Esophagus squamous epithelium (tissue), 5 donors: ENCODE data around the gene IGSF10. TPM values are rescaled to one million over a fixed set of nuclear protein-coding genes. Genes with fewer than 3 reads are reported as not detected.

Source experiments
- DNase-seq: peaks from one replicate; lab custom pipeline; 2025; lab: John Stamatoyannopoulos, UW
- H3K27ac ChIP-seq, 4 donors: fragments of 200-600 bp; sonication (generic); one replicate each; pipeline ENCODE4 v1.5.1; 2016 to 2019; ENCODE audit warnings: mild to moderate bottlenecking in 1 of 4
- H3K27me3 ChIP-seq, 4 donors: fragments of 200-600 bp; sonication (generic); 1 replicate in 3 of 4; 2 replicates in 1 of 4; pipeline versions ENCODE4 v1.5.1 to v1.6.0; 2017 to 2021; ENCODE audit warnings: antibody characterized with exemption in 1 of 4
- H3K36me3 ChIP-seq, 3 donors: fragments of 200-600 bp; sonication (generic); one replicate each; pipeline ENCODE4 v1.5.1; 2016 to 2019
- H3K4me1 ChIP-seq, 3 donors: fragments of 200-600 bp; sonication (generic); one replicate each; pipeline ENCODE4 v1.5.1; 2017 to 2019
- H3K4me3 ChIP-seq, 4 donors: fragments of 200-600 bp; sonication (generic); 1 replicate in 3 of 4; 2 replicates in 1 of 4; pipeline ENCODE4 v1.5.1; 2016 to 2019; ENCODE audit warnings: mild to moderate bottlenecking in 2 of 4, moderate library complexity in 1 of 4
- H3K9me3 ChIP-seq, 3 donors: fragments of 200-600 bp; sonication (generic); one replicate each; pipeline ENCODE4 v1.5.1; 2016 to 2019
- CTCF ChIP-seq, 6 experiments: fragments of 450-650 bp in 4 of 6; fragments of 200-600 bp in 2 of 6; sonication (generic) in 2 of 6; IDR thresholded peaks; one replicate each; pipeline ENCODE4 v1.5.1; 2016 to 2019; ENCODE audit warnings: antibody characterized with exemption in 6 of 6, mild to moderate bottlenecking in 4 of 6, moderate library complexity in 4 of 6
- POLR2A ChIP-seq, 4 donors: fragments of 450-650 bp; IDR thresholded peaks; one replicate each; pipeline ENCODE4 v1.6.1; 2017; ENCODE audit warnings: antibody characterized with exemption in 4 of 4, mild to moderate bottlenecking in 4 of 4, moderate library complexity in 3 of 4
- WGBS, 2 donors: methylation state at CpG; one replicate each; pipeline ENCODE4 v1.1.5; 2018; 5-methylcytosine and 5-hydroxymethylcytosine counted together
- intact Hi-C: fragments of 100-400 bp; cut with DNase I; formaldehyde crosslinking; loops from one replicate; pipeline ENCODE4 v1.15.0; 2022
- total RNA-seq, 4 donors: library from RNA; depleted of rRNA; stranded (reverse); fragments of >200 nt; gene quantifications; one replicate each; pipeline ENCODE4 v1.1.0, GENCODE V29; 2016
- donor health status: DM: yes; HTN: yes; CAD: no.

The IGSF10 gene
- total RNA-seq, 4 donors from 2014 or later, result 0.45 to 10.7 (median 1.3) TPM

- Histone ChIP-seq H3K4me1 (peaks cover 0 to 14% (median 0%) of the 10 kb centered on the region in 3 donors), H3K27ac (no peak overlapping the region), H3K36me3 (no peaks in the 10 kb centered on the region), H3K4me3 (no peak overlapping the region), H3K27me3 (no peaks in the 10 kb centered on the region), H3K9me3 (no peaks in the 10 kb centered on the region)
- 85 to 89% methylated on average over 5 to 6 of the region's 6 CpGs for WGBS, 2 donors
- TF ChIP-seq CTCF (IDR thresholded peaks at IDR 0.05) (no peak), POLR2A (IDR thresholded peaks at IDR 0.05) (no peak)
- intact Hi-C loops, result no loop called here
- no peak for DNase-seq
Measured at GRCh38 chr3:151437906-151438305, 23.0 kb downstream of the IGSF10 start.

- WGBS, 2 donors, result 72% methylated on average over 8 of the region's 8 CpGs
- TF ChIP-seq CTCF (IDR thresholded peaks at IDR 0.05), result no peak
- no peak for TF ChIP-seq POLR2A (IDR thresholded peaks at IDR 0.05)
- Histone ChIP-seq H3K36me3 (no peaks in the 10 kb centered on the region), H3K4me1 (peaks cover 0 to 16% (median 0%) of the 10 kb centered on the region in 3 donors), H3K9me3 (no peaks in the 10 kb centered on the region), H3K27ac (no peak overlapping the region), H3K27me3 (no peaks in the 10 kb centered on the region), H3K4me3 (no peak overlapping the region)
- no peak for DNase-seq
- intact Hi-C loops, result no loop called here
Measured at GRCh38 chr3:151436675-151437446, 24.0 kb downstream of the IGSF10 start.

- TF ChIP-seq CTCF (IDR thresholded peaks at IDR 0.05) (no peak), POLR2A (IDR thresholded peaks at IDR 0.05) (no peak)
- H3K27ac ChIP-seq, result no peak overlapping the region
- no peak for DNase-seq
- H3K9me3 ChIP-seq, result no peaks in the 10 kb centered on the region
- no peaks in the 10 kb centered on the region for H3K36me3 ChIP-seq
- peaks cover 0 to 12% (median 0%) of the 10 kb centered on the region in 3 donors for H3K4me1 ChIP-seq
- H3K27me3 ChIP-seq, result no peaks in the 10 kb centered on the region
- intact Hi-C loops, result no loop called here
- WGBS, 2 donors, result 7 to 15% methylated on average over 1 of the region's 1 CpG
- no peak overlapping the region for H3K4me3 ChIP-seq
Measured at GRCh38 chr3:151434151-151434890, 26.5 kb downstream of the IGSF10 start.

GRCh38 chr3:151432616-151433372, 28.1 kb downstream of the IGSF10 start:
- DNase-seq, result no peak
- no peaks in the 10 kb centered on the region for H3K27me3 ChIP-seq
- 73 to 82% methylated on average over 7 of the region's 7 CpGs for WGBS, 2 donors
- no peaks in the 10 kb centered on the region for H3K36me3 ChIP-seq
- H3K27ac ChIP-seq, result no peak overlapping the region
- no peak overlapping the region for H3K4me3 ChIP-seq
- peaks cover 0 to 12% (median 0%) of the 10 kb centered on the region in 3 donors for H3K4me1 ChIP-seq
- intact Hi-C loops, result no loop called here
- H3K9me3 ChIP-seq, result no peaks in the 10 kb centered on the region
- TF ChIP-seq POLR2A (IDR thresholded peaks at IDR 0.05), result no peak
- TF ChIP-seq CTCF (IDR thresholded peaks at IDR 0.05), result no peak
